GM23248 (cell line): Measurements from ENCODE around the gene PSEN2. TPM values are rescaled to one million over a fixed set of nuclear protein-coding genes. Genes with fewer than 3 reads are reported as not detected.
"Not testable (repeated sequence)": the region's sequence is repeated elsewhere in the genome, so short reads cannot be mapped to it uniquely, and the experiment has no call there.

Experiments used
- DNase-seq: peaks from one replicate; pipeline ENCODE4 v3.0.0-alpha.2; 2015
- H2AFZ ChIP-seq: fragments of 200-600 bp; sonication (generic); 2 replicates; pipeline ENCODE4 v1.6.1; 2016; ENCODE audit warnings: antibody characterized with exemption
- H3F3A ChIP-seq: fragments of 200-600 bp; sonication (generic); 2 replicates; pipeline ENCODE4 v1.6.1; 2016; ENCODE audit warnings: mild to moderate bottlenecking, antibody characterized with exemption, mixed run types; ENCODE audit not compliant: insufficient read depth
- H3K27ac ChIP-seq: fragments of 200-600 bp; sonication (generic); 2 replicates; pipeline ENCODE4 v1.5.1; 2016; ENCODE audit warnings: mild to moderate bottlenecking
- H3K27me3 ChIP-seq: fragments of 200-600 bp; sonication (generic); replicated peaks from 2 replicates; pipeline ENCODE4 v1.6.1; 2016; ENCODE audit warnings: mild to moderate bottlenecking; ENCODE audit not compliant: insufficient read depth
- H3K36me3 ChIP-seq: fragments of 200-600 bp; sonication (generic); 2 replicates; pipeline ENCODE4 v1.6.1; 2016; ENCODE audit warnings: low read depth, mild to moderate bottlenecking
- H3K4me1 ChIP-seq: fragments of 200-600 bp; sonication (generic); 2 replicates; pipeline ENCODE4 v1.6.1; 2016; ENCODE audit warnings: mild to moderate bottlenecking; ENCODE audit not compliant: insufficient read depth
- H3K4me2 ChIP-seq: fragments of 200-600 bp; sonication (generic); one replicate; pipeline ENCODE4 v1.6.1; 2016; ENCODE audit warnings: mild to moderate bottlenecking; ENCODE audit not compliant: unreplicated experiment
- H3K4me3 ChIP-seq: fragments of 200-600 bp; sonication (generic); 2 replicates; pipeline ENCODE4 v1.5.1; 2016; ENCODE audit warnings: mild to moderate bottlenecking
- H3K79me2 ChIP-seq: fragments of 200-600 bp; sonication (generic); 2 replicates; pipeline ENCODE4 v1.6.1; 2016; ENCODE audit warnings: mild to moderate bottlenecking; ENCODE audit not compliant: insufficient read depth
- H3K9ac ChIP-seq: fragments of 200-600 bp; sonication (generic); 2 replicates; pipeline ENCODE4 v1.6.1; 2016; ENCODE audit warnings: mild to moderate bottlenecking
- H3K9me2 ChIP-seq: fragments of 200-600 bp; sonication (generic); 2 replicates; pipeline ENCODE4 v1.6.1; 2016; ENCODE audit warnings: mixed run types, mild to moderate bottlenecking, moderate library complexity; ENCODE audit not compliant: insufficient read depth
- H3K9me3 ChIP-seq: fragments of 200-600 bp; sonication (generic); one replicate; pipeline ENCODE4 v1.6.1; 2017; ENCODE audit warnings: low read depth
- H4K20me1 ChIP-seq: fragments of 200-600 bp; sonication (generic); 2 replicates; pipeline ENCODE4 v1.6.0; 2016; ENCODE audit not compliant: insufficient read depth
- EZH2 ChIP-seq: fragments of 200-600 bp; sonication (generic); IDR thresholded peaks from 2 replicates; pipeline ENCODE4 v1.6.1; 2018; ENCODE audit warnings: antibody characterized with exemption, mild to moderate bottlenecking; ENCODE audit not compliant: insufficient read depth, poor library complexity, severe bottlenecking
- EZH2phosphoT487 ChIP-seq: fragments of 200-600 bp; sonication (generic); IDR thresholded peaks from 2 replicates; pipeline ENCODE4 v1.6.1; 2018; ENCODE audit warnings: antibody characterized with exemption, moderate library complexity, mild to moderate bottlenecking, low read depth; ENCODE audit not compliant: insufficient read depth
- WGBS, 2 experiments: methylation state at CpG; one replicate each; pipeline ENCODE4 v1.1.6; 2015 to 2017; ENCODE audit warnings: low lambda C conversion rate in 2 of 2, low coverage in 1 of 2; ENCODE audit errors: missing lambda C conversion rate in 2 of 2; 5-methylcytosine and 5-hydroxymethylcytosine counted together
- in situ Hi-C: fragments of 300-500 bp; cut with MboI; formaldehyde crosslinking; loops from 2 replicates; pipeline ENCODE4 v1.15.0; 2020
- polyA plus RNA-seq: library from polyadenylated mRNA; unstranded; fragments of >200 nt; fragmentation: Nextera tagmentation; extraction: Ambion mirVana; gene quantifications from 2 replicates; pipeline ENCODE4 v1.2.1, GENCODE V29; 2016
- total RNA-seq: library from RNA; depleted of rRNA; stranded (reverse); fragments of >200 nt; shearing (Covaris generic); gene quantifications from 2 replicates; pipeline ENCODE4 v1.2.3, GENCODE V29; 2014

The PSEN2 gene
- total and polyA plus RNA-seq, 2 experiments from 2014 or later: 7.5 to 13.9 TPM

DNA sequence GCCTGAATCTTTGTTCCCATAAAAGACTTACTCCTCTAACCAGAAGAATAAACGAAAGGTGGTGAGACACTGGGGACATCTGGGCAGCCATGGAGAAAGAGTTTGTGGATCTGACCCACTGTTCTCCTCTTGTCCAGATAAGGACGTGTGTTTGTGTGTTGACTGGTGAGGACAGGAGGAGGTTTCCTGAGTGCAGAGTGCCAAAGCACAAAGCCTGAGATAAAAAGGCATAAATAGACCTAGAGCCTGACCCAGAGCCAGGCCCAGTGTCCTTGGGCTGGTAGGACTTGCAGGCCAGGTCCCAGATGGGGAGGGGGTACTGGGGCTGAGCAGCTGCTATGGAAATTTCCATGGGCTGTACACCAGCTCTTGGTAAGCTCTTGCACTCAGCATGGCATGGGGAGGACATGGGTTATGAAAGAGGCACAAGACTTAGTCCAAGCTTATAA is 50.1 kb downstream of the PSEN2 start:
- in situ Hi-C loops: no loop called here
- H3K27ac ChIP-seq: no peak overlapping the region
- no peaks in the 10 kb centered on the region for H3K4me1 ChIP-seq
- H4K20me1 ChIP-seq: no peaks in the 10 kb centered on the region
- no peaks in the 10 kb centered on the region for H3K79me2 ChIP-seq
- H3K4me2 ChIP-seq: no peak overlapping the region
- H3K9ac ChIP-seq: no peak overlapping the region
- no peak overlapping the region for H3K4me3 ChIP-seq
- no peak for TF ChIP-seq EZH2phosphoT487
- TF ChIP-seq EZH2: no peak
- no peak for DNase-seq
- H3K9me2 ChIP-seq: no peaks in the 10 kb centered on the region
- 44 to 47% methylated on average over 2 of the region's 2 CpGs for WGBS, 2 experiments
- H3K9me3 ChIP-seq: no peaks in the 10 kb centered on the region
- H2AFZ ChIP-seq: no peak overlapping the region
- no peaks in the 10 kb centered on the region for H3F3A ChIP-seq
- no peaks in the 10 kb centered on the region for H3K27me3 ChIP-seq
- H3K36me3 ChIP-seq: no peaks in the 10 kb centered on the region

DNA sequence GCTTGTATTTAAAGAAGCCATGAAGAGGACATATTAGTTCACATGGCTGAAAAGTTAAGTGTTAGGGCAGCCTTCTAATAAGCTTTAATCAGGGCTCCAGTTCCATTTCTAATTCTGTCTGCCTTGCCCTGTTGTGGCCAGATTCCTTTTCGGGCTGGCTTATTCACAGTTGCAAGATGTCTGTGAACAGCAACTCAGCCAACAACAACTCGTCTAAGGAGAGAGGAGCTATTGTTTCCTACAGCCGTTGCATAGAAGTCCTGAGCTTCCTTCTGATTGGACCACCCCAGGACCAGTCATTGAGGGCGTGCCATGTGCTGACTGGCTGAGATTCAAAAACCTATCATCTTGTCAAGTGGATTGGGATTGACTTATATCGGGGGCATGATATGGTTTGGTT is 51.1 kb downstream of the PSEN2 start:
- Histone ChIP-seq H2AFZ (no peak overlapping the region), H3K36me3 (no peaks in the 10 kb centered on the region), H3K27ac (no peak overlapping the region), H3K9me2 (no peaks in the 10 kb centered on the region), H3K9ac (no peak overlapping the region), H3K4me1 (no peaks in the 10 kb centered on the region), H3K27me3 (no peaks in the 10 kb centered on the region), H3K4me2 (no peak overlapping the region), H3K79me2 (no peaks in the 10 kb centered on the region), H3F3A (no peaks in the 10 kb centered on the region), H3K4me3 (no peak overlapping the region), H3K9me3 (no peaks in the 10 kb centered on the region), H4K20me1 (no peaks in the 10 kb centered on the region)
- in situ Hi-C loops: no loop called here
- WGBS, 2 experiments: 61 to 63% methylated on average over 5 of the region's 5 CpGs
- no peak for DNase-seq
- TF ChIP-seq EZH2 (no peak), EZH2phosphoT487 (no peak)

DNA sequence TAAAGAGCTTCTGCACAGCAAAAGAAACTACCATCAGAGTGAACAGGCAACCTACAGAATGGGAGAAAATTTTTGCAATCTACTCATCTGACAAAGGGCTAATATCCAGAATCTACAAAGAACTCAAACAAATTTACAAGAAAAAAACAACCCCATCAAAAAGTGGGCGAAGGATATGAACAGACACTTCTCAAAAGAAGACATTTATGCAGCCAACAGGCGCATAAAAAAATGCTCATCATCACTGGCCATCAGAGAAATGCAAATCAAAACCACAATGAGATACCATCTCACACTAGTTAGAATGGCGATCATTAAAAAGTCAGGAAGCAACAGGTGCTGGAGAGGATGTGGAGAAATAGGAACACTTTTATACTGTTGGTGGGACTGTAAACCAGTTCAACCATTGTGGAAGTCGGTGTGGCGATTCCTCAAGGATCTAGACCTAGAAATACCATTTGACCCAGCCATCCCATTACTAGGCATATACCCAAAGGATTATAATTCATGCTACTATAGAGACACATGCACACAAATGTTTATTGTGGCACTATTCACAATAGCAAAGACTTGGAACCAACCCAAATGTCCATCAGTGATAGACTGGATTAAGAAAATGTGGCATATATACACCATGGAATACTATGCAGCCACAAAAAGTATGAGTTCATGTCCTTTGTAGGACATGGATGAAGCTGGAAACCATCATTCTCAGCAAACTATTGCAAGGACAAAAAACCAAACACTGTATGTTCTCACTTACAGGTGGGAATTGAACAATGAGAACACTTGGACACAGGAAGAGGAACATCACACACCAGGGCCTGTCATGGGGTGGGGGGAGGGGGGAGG is 59.1 kb downstream of the PSEN2 start:
- H3K4me1 ChIP-seq, in situ Hi-C loops, DNase-seq, H3F3A ChIP-seq, H3K27me3 ChIP-seq, H3K79me2 ChIP-seq, H3K9ac ChIP-seq, H3K9me2 ChIP-seq, H2AFZ ChIP-seq, H3K4me3 ChIP-seq, H4K20me1 ChIP-seq, H3K27ac ChIP-seq, H3K36me3 ChIP-seq, H3K4me2 ChIP-seq, H3K9me3 ChIP-seq: not testable (repeated sequence)
- WGBS, 2 experiments: 62 to 82% methylated on average over 5 of the region's 5 CpGs

DNA sequence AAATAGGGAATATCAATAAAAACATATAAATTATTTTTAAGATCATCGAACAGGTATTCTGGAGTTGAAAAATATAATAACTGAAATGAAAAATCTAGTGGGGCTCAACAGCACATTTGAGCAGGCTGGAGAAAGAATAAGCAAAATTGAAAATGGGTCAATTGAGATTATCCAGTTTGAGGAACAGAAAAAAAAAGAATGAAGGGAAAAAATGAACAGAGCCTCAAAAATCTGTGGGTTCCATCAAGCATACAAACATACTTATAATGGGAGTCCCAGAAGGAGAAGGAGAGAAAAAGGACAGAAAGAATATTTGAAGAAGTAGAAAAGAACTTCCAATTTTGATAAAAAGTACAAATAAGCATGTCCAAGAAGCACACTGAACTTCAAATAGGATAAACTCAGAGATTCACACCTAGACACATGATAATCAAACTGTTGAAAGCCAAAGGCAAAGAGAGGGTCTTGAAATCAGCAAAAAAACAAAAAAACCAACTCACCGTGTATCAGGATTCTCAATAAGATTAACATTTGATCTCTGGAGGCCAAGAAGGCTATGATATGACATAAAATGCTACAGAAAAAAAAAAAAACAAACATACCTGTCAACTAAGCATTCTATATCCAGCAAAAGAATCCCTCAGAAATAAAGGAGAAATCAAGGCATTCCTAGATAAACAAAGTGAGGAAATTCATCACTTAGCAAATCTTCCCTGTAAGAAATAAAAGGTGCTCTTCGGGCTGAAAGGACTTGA is 64.2 kb downstream of the PSEN2 start:
- WGBS, 2 experiments: 48 to 60% methylated on average over 3 of the region's 3 CpGs
- no peak overlapping the region for H3K27ac ChIP-seq
- DNase-seq: no peak
- H3K36me3 ChIP-seq: no peaks in the 10 kb centered on the region
- H3K27me3 ChIP-seq: no peaks in the 10 kb centered on the region
- no peaks in the 10 kb centered on the region for H4K20me1 ChIP-seq
- no peak overlapping the region for H3K4me3 ChIP-seq
- H3K9ac ChIP-seq: no peak overlapping the region
- no peak for TF ChIP-seq EZH2
- no peak for TF ChIP-seq EZH2phosphoT487
- peaks cover 3% of the 10 kb centered on the region; the same call in 1 of the 2 replicates for H3F3A ChIP-seq
- in situ Hi-C loops: no loop called here
- H3K9me3 ChIP-seq: peaks cover 5% of the 10 kb centered on the region
- no peak overlapping the region for H2AFZ ChIP-seq
- H3K4me1 ChIP-seq: peaks cover 6% of the 10 kb centered on the region
- H3K4me2 ChIP-seq: no peak overlapping the region
- no peaks in the 10 kb centered on the region for H3K9me2 ChIP-seq
- no peaks in the 10 kb centered on the region for H3K79me2 ChIP-seq
